Tibial artery (tissue), 4 donors: ENCODE measurements around the gene OR10G7.
"Not testable (repeated sequence)": the region's sequence is repeated elsewhere in the genome, so short reads cannot be mapped to it uniquely, and the experiment has no call there.

Experiments used
- DNase-seq, 2 donors: peaks; one replicate each; pipeline ENCODE4 v3.0.0-alpha.2; 2019
- H3K27ac ChIP-seq, 2 donors: fragments of 200-600 bp; sonication (generic) in 1 of 2; 1 replicate in 1 of 2; 2 replicates in 1 of 2; pipeline ENCODE4 v1.5.1; 2018 to 2019; ENCODE audit warnings: mild to moderate bottlenecking in 1 of 2
- H3K27me3 ChIP-seq, 2 donors: fragments of 200-600 bp; sonication (generic) in 1 of 2; one replicate each; pipeline versions ENCODE4 v1.5.1 to v1.6.0; 2016 to 2019
- H3K36me3 ChIP-seq, 3 donors: fragments of 200-600 bp; sonication (generic) in 2 of 3; one replicate each; pipeline ENCODE4 v1.5.1; 2016 to 2019; ENCODE audit warnings: mild to moderate bottlenecking in 2 of 3
- H3K4me1 ChIP-seq, 4 donors: fragments of 200-600 bp; sonication (generic) in 2 of 4; 1 replicate in 3 of 4; 2 replicates in 1 of 4; pipeline ENCODE4 v1.5.1; 2016 to 2019
- H3K4me3 ChIP-seq, 2 donors: fragments of 200-600 bp; sonication (generic) in 1 of 2; 1 replicate in 1 of 2; 2 replicates in 1 of 2; pipeline ENCODE4 v1.5.1; 2018 to 2019; ENCODE audit warnings: mild to moderate bottlenecking in 2 of 2
- H3K9me3 ChIP-seq, 3 donors: fragments of 200-600 bp; sonication (generic) in 1 of 3; one replicate each; pipeline ENCODE4 v1.5.1; 2016 to 2019
- intact Hi-C: fragments of 100-400 bp; cut with DNase I; formaldehyde crosslinking; loops from one replicate; pipeline ENCODE4 v1.15.0; 2023; ENCODE audit warnings: low total_unique reads
- TF ChIP-seq, protein P1 (sequence below), 2 experiments: fragments of 200-600 bp in 1 of 2; fragments of 450-650 bp in 1 of 2; IDR thresholded peaks; one replicate each; pipeline ENCODE4 v1.5.1; 2017 to 2019; ENCODE audit warnings: antibody characterized with exemption in 2 of 2, mild to moderate bottlenecking in 1 of 2, moderate library complexity in 1 of 2

OR10G7 gene

GRCh38 chr11:124039557-124039956 lies 1.6 kb downstream of the OR10G7 start:
- Histone ChIP-seq H3K27me3 (no peaks in the 10 kb centered on the region), H3K36me3 (no peaks in the 10 kb centered on the region), H3K9me3 (no peaks in the 10 kb centered on the region), H3K27ac (no peak overlapping the region), H3K4me1 (peaks cover 0 to 11% (median 0%) of the 10 kb centered on the region in 4 donors), H3K4me3 (no peak overlapping the region)
- DNase-seq, result no peak
- TF ChIP-seq, protein P1, sequence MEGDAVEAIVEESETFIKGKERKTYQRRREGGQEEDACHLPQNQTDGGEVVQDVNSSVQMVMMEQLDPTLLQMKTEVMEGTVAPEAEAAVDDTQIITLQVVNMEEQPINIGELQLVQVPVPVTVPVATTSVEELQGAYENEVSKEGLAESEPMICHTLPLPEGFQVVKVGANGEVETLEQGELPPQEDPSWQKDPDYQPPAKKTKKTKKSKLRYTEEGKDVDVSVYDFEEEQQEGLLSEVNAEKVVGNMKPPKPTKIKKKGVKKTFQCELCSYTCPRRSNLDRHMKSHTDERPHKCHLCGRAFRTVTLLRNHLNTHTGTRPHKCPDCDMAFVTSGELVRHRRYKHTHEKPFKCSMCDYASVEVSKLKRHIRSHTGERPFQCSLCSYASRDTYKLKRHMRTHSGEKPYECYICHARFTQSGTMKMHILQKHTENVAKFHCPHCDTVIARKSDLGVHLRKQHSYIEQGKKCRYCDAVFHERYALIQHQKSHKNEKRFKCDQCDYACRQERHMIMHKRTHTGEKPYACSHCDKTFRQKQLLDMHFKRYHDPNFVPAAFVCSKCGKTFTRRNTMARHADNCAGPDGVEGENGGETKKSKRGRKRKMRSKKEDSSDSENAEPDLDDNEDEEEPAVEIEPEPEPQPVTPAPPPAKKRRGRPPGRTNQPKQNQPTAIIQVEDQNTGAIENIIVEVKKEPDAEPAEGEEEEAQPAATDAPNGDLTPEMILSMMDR (IDR thresholded peaks at IDR 0.05), result no peak
- intact Hi-C loops, result no loop called here

DNA sequence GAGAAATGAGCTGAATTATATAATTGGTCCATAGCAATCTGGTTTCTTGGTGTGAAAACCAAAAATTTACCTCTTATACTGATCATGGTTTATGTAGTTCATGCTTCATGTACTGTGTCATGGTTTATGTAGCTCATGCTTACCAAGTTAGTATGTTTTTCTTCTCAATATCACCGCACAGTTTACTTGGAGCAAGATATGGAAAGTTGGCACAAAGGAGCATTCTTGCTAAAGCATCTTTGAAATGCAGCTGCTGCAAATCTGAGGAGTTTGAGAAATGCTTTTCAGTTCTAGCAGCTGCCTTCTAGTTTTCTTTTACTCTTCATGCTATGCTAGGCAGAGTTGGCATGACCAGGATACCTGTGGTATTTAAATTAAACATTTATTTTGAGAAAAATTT lies 4.5 kb downstream of the OR10G7 start:
- no peaks in the 10 kb centered on the region for H3K27me3 ChIP-seq
- no peak for DNase-seq
- H3K36me3 ChIP-seq, result no peaks in the 10 kb centered on the region
- H3K27ac ChIP-seq, result no peak overlapping the region
- H3K4me1 ChIP-seq, result peaks cover 0 to 11% (median 0%) of the 10 kb centered on the region in 4 donors
- intact Hi-C loops, result no loop called here
- H3K9me3 ChIP-seq, result no peaks in the 10 kb centered on the region
- H3K4me3 ChIP-seq, result no peak overlapping the region
- TF ChIP-seq, protein P1 (IDR thresholded peaks at IDR 0.05), result no peak

DNA sequence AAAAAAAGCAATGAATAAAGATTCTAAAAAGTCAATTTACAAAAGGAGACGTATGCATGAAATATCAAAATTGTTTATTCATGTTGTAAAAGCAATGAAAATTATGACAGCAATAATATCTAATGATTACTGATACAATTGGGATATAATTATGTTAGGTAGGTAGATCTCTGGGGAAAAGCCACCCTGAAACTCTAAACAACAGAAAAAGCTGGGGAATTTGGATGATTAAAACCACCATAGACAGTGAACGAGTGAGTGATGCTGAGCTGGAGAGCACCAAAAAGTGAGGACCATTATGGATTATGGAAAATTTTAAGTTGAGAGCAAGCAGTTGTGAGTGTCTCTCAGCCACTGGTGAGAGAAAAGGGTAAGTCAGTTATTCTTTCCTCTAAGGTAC lies 14.6 kb downstream of the OR10G7 start, which contains the start of gene OR10G8:
Gene OR10G8 (plus strand): TSS at position 301 of the 400 bp plus-strand sequence. CDS start 2,825 bp downstream, outside the sequence.
- Histone ChIP-seq H3K9me3 (no peaks in the 10 kb centered on the region), H3K27me3 (no peaks in the 10 kb centered on the region), H3K4me1 (no peaks in the 10 kb centered on the region), H3K27ac (no peak within 1 kb of the TSS), H3K36me3 (no peaks in the 10 kb centered on the region), H3K4me3 (no peak within 1 kb of the TSS)
- TF ChIP-seq, protein P1 (IDR thresholded peaks at IDR 0.05), result no peak
- no peak for DNase-seq
- intact Hi-C loops, result no loop called here

- H3K9me3 ChIP-seq, H3K27me3 ChIP-seq, intact Hi-C loops, H3K27ac ChIP-seq, H3K4me1 ChIP-seq, H3K4me3 ChIP-seq, H3K36me3 ChIP-seq, DNase-seq: not testable (repeated sequence)
These were observed 25.3 kb downstream of the OR10G7 start for GRCh38 chr11:124015837-124016236.

DNA sequence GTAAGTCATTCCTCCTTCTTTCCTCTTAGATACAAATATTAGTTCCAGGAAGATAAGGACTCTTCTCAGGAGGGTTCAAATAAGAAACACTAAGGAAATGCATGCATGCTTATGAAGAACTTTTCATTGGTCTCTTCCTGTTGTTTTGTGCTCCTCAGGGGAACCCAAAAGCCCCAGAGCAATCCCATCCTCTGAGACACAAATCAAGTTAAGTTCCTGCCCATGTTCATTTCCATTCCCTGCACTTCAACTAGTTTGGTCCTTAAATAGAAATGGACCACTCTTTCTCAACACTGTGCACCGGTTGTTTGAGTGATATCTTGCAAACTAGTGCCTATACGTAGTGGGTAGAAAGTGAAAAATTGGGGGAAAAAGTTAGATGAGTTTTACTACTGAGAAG lies 28.4 kb downstream of the OR10G7 start, which contains the start of gene OR10G4:
Gene OR10G4 (plus strand): TSS at position 301 of the 400 bp plus-strand sequence. CDS start 2,578 bp downstream, outside the sequence.
- H3K36me3 ChIP-seq, result no peaks in the 10 kb centered on the region
- no peak within 1 kb of the TSS for H3K4me3 ChIP-seq
- no peaks in the 10 kb centered on the region for H3K27me3 ChIP-seq
- TF ChIP-seq, protein P1 (IDR thresholded peaks at IDR 0.05), result no peak
- no peak for DNase-seq
- no peak within 1 kb of the TSS for H3K27ac ChIP-seq
- H3K9me3 ChIP-seq, result no peaks in the 10 kb centered on the region
- intact Hi-C loops, result no loop called here
- H3K4me1 ChIP-seq, result no peaks in the 10 kb centered on the region

DNA sequence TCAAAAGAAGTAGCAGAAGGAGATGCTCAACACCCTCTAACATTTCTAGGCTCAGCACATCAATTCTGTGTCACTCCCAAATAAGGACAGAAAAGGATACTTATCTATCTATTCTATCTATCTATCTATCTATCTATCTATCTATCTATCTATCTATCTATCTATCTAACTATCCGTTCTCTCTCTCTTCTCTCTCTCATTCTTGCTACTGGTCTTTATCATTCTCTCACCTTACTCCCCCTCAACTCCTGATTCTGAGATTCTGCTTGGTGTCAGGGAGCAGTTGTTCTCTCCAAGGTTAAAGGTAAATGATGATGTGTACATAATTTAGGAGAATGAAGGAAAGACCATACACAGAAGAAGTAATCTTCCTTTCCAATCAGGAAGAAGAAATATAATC lies 46.0 kb downstream of the OR10G7 start, which contains the start of gene OR10G6:
Gene OR10G6 (minus strand): TSS at position 43 of the 400 bp plus-strand sequence. CDS start 0 bp downstream, at position 43.
- Histone ChIP-seq H3K4me1 (no peaks in the 10 kb centered on the region), H3K27me3 (no peaks in the 10 kb centered on the region), H3K27ac (no peak within 1 kb of the TSS), H3K4me3 (no peak within 1 kb of the TSS), H3K36me3 (no peaks in the 10 kb centered on the region), H3K9me3 (no peaks in the 10 kb centered on the region)
- TF ChIP-seq, protein P1 (IDR thresholded peaks at IDR 0.05), result no peak
- no peak for DNase-seq
- intact Hi-C loops, result no loop called here
